Gastrocnemius medialis (tissue), 4 donors: ENCODE measurements around the gene TXNIP. TPM values are rescaled to one million over a fixed set of nuclear protein-coding genes. Genes with fewer than 3 reads are reported as not detected.

Experiments
- ATAC-seq, 2 donors: fragments of 150-250 bp; one replicate each; pipeline ENCODE4 v1.9.1; 2016
- DNase-seq, 2 donors: peaks; one replicate each; pipeline ENCODE4 v3.0.0-alpha.2; 2019
- H3K27ac ChIP-seq, 4 donors: fragments of 200-600 bp; sonication (generic); 1 replicate in 1 of 4; 2 replicates in 3 of 4; pipeline ENCODE4 v1.5.1; 2016 to 2018; ENCODE audit warnings: mild to moderate bottlenecking in 2 of 4, moderate library complexity in 1 of 4
- H3K27me3 ChIP-seq, 3 donors: fragments of 200-600 bp; sonication (generic) in 2 of 3; 1 replicate in 1 of 3; 2 replicates in 2 of 3; pipeline versions ENCODE4 v1.5.1 to v1.6.0; 2016 to 2019; ENCODE audit warnings: mild to moderate bottlenecking in 1 of 3, moderate library complexity in 1 of 3
- H3K36me3 ChIP-seq, 2 donors: fragments of 200-600 bp; sonication (generic) in 1 of 2; one replicate each; pipeline ENCODE4 v1.5.1; 2017 to 2018
- H3K4me1 ChIP-seq, 2 donors: fragments of 200-600 bp; sonication (generic) in 1 of 2; one replicate each; pipeline ENCODE4 v1.5.1; 2016 to 2017; ENCODE audit warnings: mild to moderate bottlenecking in 2 of 2
- H3K4me3 ChIP-seq, 4 donors: fragments of 200-600 bp; sonication (generic) in 3 of 4; 1 replicate in 1 of 4; 2 replicates in 3 of 4; pipeline ENCODE4 v1.5.1; 2016 to 2019; ENCODE audit warnings: mild to moderate bottlenecking in 2 of 4
- H3K9me3 ChIP-seq, 3 donors: fragments of 200-600 bp; sonication (generic) in 2 of 3; 1 replicate in 1 of 3; 2 replicates in 2 of 3; pipeline ENCODE4 v1.5.1; 2016 to 2019
- CTCF ChIP-seq, 5 experiments: fragments of 450-650 bp in 3 of 5; fragments of 200-600 bp in 2 of 5; sonication (generic) in 2 of 5; IDR thresholded peaks in 4 of 5; conservative IDR thresholded peaks in 1 of 5; 1 replicate in 4 of 5; 2 replicates in 1 of 5; pipeline ENCODE4 v1.5.1; 2016 to 2019; ENCODE audit warnings: antibody characterized with exemption in 5 of 5, mild to moderate bottlenecking in 3 of 5, moderate library complexity in 3 of 5
- POLR2A ChIP-seq, 2 donors: fragments of 450-650 bp; IDR thresholded peaks; one replicate each; pipeline ENCODE4 v1.6.1; 2017; ENCODE audit warnings: antibody characterized with exemption in 2 of 2, mild to moderate bottlenecking in 2 of 2, moderate library complexity in 2 of 2
- in situ Hi-C, 4 donors: fragments of 200-750 bp; cut with MboI; loops; one replicate each; pipeline versions ENCODE4 v1.15.0 to v1.8.0; 2017; ENCODE audit warnings: low sequenced_read_pairs in 4 of 4
- intact Hi-C: fragments of 100-400 bp; cut with DNase I; formaldehyde crosslinking; loops from one replicate; pipeline ENCODE4 v1.15.1; 2023; ENCODE audit warnings: low total_unique reads
- total RNA-seq, 4 donors: library from RNA; depleted of rRNA; stranded (reverse); fragments of >200 nt; gene quantifications; one replicate each; pipeline versions ENCODE4 v1.1.0 to v1.2.3, GENCODE V29; 2016

Gene TXNIP
- 1,000 to 10,000 TPM; 1,815 to 2,839 (median 2,202) TPM for total RNA-seq

GRCh38 chr1:145996433-145997015 lies at the start of gene TXNIP:
Gene TXNIP, minus strand, starts transcription at chr1:145996579. Its CDS starts 313 bp downstream, at chr1:145996266.
- in situ Hi-C loops, result no loop called here
- Histone ChIP-seq H3K27me3 (no peaks in the 10 kb centered on the region), H3K36me3 (peaks cover 26 to 40% of the 10 kb centered on the region in 2 donors), H3K27ac (peak within 1 kb of the TSS; percentile 95 to 99 (median 98)), H3K4me1 (peaks cover 8 to 25% of the 10 kb centered on the region in 2 donors), H3K9me3 (no peaks in the 10 kb centered on the region), H3K4me3 (peak within 1 kb of the TSS; percentile 63 to 98 (median 81))
- ATAC-seq (peak; percentile 61 to 74), DNase-seq (peak; percentile 99 to 100)
- intact Hi-C loops, result loop anchor here (5.0 kb wide), 1 partner anchor 49 kb away; no protein-coding TSS in a partner anchor
- peak; percentile 94 to 96 for TF ChIP-seq POLR2A (IDR thresholded peaks at IDR 0.05)
- no peak for TF ChIP-seq CTCF (IDR thresholded peaks at IDR 0.05 in 4 of 5, conservative IDR thresholded peaks at IDR 0.05 in 1 of 5)

- Histone ChIP-seq H3K4me1 (peaks cover 0 to 10% of the 10 kb centered on the region in 2 donors), H3K9me3 (no peaks in the 10 kb centered on the region), H3K27ac (peak overlapping the region; percentile 88 to 93 (median 90)), H3K36me3 (no peaks in the 10 kb centered on the region), H3K27me3 (no peaks in the 10 kb centered on the region), H3K4me3 (peak overlapping the region in 3 of 4 donors; percentile 67 to 75 (median 69))
- ATAC-seq, result no peak
- in situ Hi-C loops (no loop called here), intact Hi-C loops (no loop called here)
- DNase-seq, result no peak
- TF ChIP-seq POLR2A (IDR thresholded peaks at IDR 0.05) (no peak), CTCF (IDR thresholded peaks at IDR 0.05 in 4 of 5, conservative IDR thresholded peaks at IDR 0.05 in 1 of 5) (no peak)
These were observed 43.4 kb upstream of the TXNIP start for GRCh38 chr1:146039844-146040194.

GRCh38 chr1:146036965-146037646 lies 40.7 kb upstream of the TXNIP start:
- TF ChIP-seq CTCF (IDR thresholded peaks at IDR 0.05 in 4 of 5, conservative IDR thresholded peaks at IDR 0.05 in 1 of 5) (no peak), POLR2A (IDR thresholded peaks at IDR 0.05) (peak in 1 of 2 donors; percentile 24)
- in situ Hi-C loops (no loop called here), intact Hi-C loops (no loop called here)
- Histone ChIP-seq H3K36me3 (no peaks in the 10 kb centered on the region), H3K4me1 (peaks cover 5 to 14% of the 10 kb centered on the region in 2 donors), H3K4me3 (peak overlapping the region; percentile 67 to 87 (median 72)), H3K9me3 (no peaks in the 10 kb centered on the region), H3K27ac (peak overlapping the region; percentile 88 to 93 (median 90)), H3K27me3 (no peaks in the 10 kb centered on the region)
- ATAC-seq (peak; percentile 46 to 60), DNase-seq (peak; percentile 52 to 70)

- H3K36me3 ChIP-seq, result no peaks in the 10 kb centered on the region
- H3K4me3 ChIP-seq, result peak overlapping the region; percentile 67 to 87 (median 72)
- H3K27ac ChIP-seq, result peak overlapping the region; percentile 88 to 93 (median 90)
- H3K9me3 ChIP-seq, result no peaks in the 10 kb centered on the region
- no peaks in the 10 kb centered on the region for H3K27me3 ChIP-seq
- TF ChIP-seq CTCF (IDR thresholded peaks at IDR 0.05 in 4 of 5, conservative IDR thresholded peaks at IDR 0.05 in 1 of 5), result no peak
- no peak for TF ChIP-seq POLR2A (IDR thresholded peaks at IDR 0.05)
- peaks cover 5 to 14% of the 10 kb centered on the region in 2 donors for H3K4me1 ChIP-seq
- in situ Hi-C loops, result no loop called here
- DNase-seq (no peak), ATAC-seq (no peak)
- intact Hi-C loops, result no loop called here
These were observed 40.0 kb upstream of the TXNIP start for GRCh38 chr1:146036241-146036964.
